ENCODE results near the gene NLGN4Y. TPM values are rescaled to one million over a fixed set of nuclear protein-coding genes. Genes with fewer than 3 reads are reported as not detected.

The NLGN4Y gene
- total and polyA plus RNA-seq, 2 experiments from 2014 or later = not detected

- H3K4me2 ChIP-seq = no peak overlapping the region
- H3K9me2 ChIP-seq (replicated peaks; ENCODE audit: insufficient read depth) = no peaks in the 10 kb centered on the region
- H3K27me3 ChIP-seq = no peaks in the 10 kb centered on the region
- H3K79me2 ChIP-seq = no peaks in the 10 kb centered on the region
- H3K36me3 ChIP-seq (replicated peaks; ENCODE audit: insufficient read depth, low read depth) = no peaks in the 10 kb centered on the region
- TF ChIP-seq CTCF (IDR thresholded peaks at IDR 0.05; ENCODE audit: poor library complexity) (no peak), EZH2 (IDR thresholded peaks at IDR 0.05; ENCODE audit: borderline replicate concordance) (no peak), EZH2phosphoT487 (IDR thresholded peaks at IDR 0.05; ENCODE audit: low read depth, severe bottlenecking, unreplicated experiment) (no peak)
- H4K20me1 ChIP-seq (ENCODE audit: insufficient read depth, poor library complexity, severe bottlenecking) = no peaks in the 10 kb centered on the region
- DNase-seq (ENCODE audit: low spot score) = no peak
- H3K4me1 ChIP-seq (ENCODE audit: insufficient read depth) = no peaks in the 10 kb centered on the region
- H2AFZ ChIP-seq = no peak overlapping the region
- no peak overlapping the region for H3K4me3 ChIP-seq
- H3K9me3 ChIP-seq (ENCODE audit: low read depth) = no peaks in the 10 kb centered on the region
- H3K27ac ChIP-seq = no peak overlapping the region
- no CpG with 5 or more reads among the region's 11 CpGs for WGBS (ENCODE audit: low lambda C conversion rate, missing lambda C conversion rate)
These were observed 77.0 kb downstream of the NLGN4Y start for GRCh38 chrY:14601372-14601771.

- Histone ChIP-seq H3K4me1 (ENCODE audit: insufficient read depth) (no peaks in the 10 kb centered on the region), H3K27me3 (no peaks in the 10 kb centered on the region), H3K79me2 (no peaks in the 10 kb centered on the region), H3K27ac (no peak overlapping the region), H3K4me3 (no peak overlapping the region), H2AFZ (no peak overlapping the region), H4K20me1 (ENCODE audit: insufficient read depth, poor library complexity, severe bottlenecking) (no peaks in the 10 kb centered on the region), H3K36me3 (replicated peaks; ENCODE audit: insufficient read depth, low read depth) (no peaks in the 10 kb centered on the region), H3K9me2 (replicated peaks; ENCODE audit: insufficient read depth) (no peaks in the 10 kb centered on the region), H3K4me2 (no peak overlapping the region), H3K9me3 (ENCODE audit: low read depth) (no peaks in the 10 kb centered on the region)
- no CpG with 5 or more reads among the region's 1 CpG for WGBS (ENCODE audit: low lambda C conversion rate, missing lambda C conversion rate)
- TF ChIP-seq CTCF (IDR thresholded peaks at IDR 0.05; ENCODE audit: poor library complexity) (no peak), EZH2phosphoT487 (IDR thresholded peaks at IDR 0.05; ENCODE audit: low read depth, severe bottlenecking, unreplicated experiment) (no peak), EZH2 (IDR thresholded peaks at IDR 0.05; ENCODE audit: borderline replicate concordance) (no peak)
- DNase-seq (ENCODE audit: low spot score) = no peak
These were observed 93.3 kb downstream of the NLGN4Y start for GRCh38 chrY:14617625-14618024.

- no peak overlapping the region for H3K4me3 ChIP-seq
- H3K79me2 ChIP-seq = no peaks in the 10 kb centered on the region
- TF ChIP-seq EZH2phosphoT487 (IDR thresholded peaks at IDR 0.05; ENCODE audit: low read depth, severe bottlenecking, unreplicated experiment) = no peak
- no peak for TF ChIP-seq EZH2 (IDR thresholded peaks at IDR 0.05; ENCODE audit: borderline replicate concordance)
- no peak for TF ChIP-seq CTCF (IDR thresholded peaks at IDR 0.05; ENCODE audit: poor library complexity)
- no peaks in the 10 kb centered on the region for H3K9me2 ChIP-seq (replicated peaks; ENCODE audit: insufficient read depth)
- no peaks in the 10 kb centered on the region for H4K20me1 ChIP-seq (ENCODE audit: insufficient read depth, poor library complexity, severe bottlenecking)
- WGBS (ENCODE audit: low lambda C conversion rate, missing lambda C conversion rate) = no CpG with 5 or more reads among the region's 2 CpGs
- no peaks in the 10 kb centered on the region for H3K27me3 ChIP-seq
- H3K36me3 ChIP-seq (replicated peaks; ENCODE audit: insufficient read depth, low read depth) = no peaks in the 10 kb centered on the region
- no peak overlapping the region for H3K27ac ChIP-seq
- no peaks in the 10 kb centered on the region for H3K9me3 ChIP-seq (ENCODE audit: low read depth)
- no peak overlapping the region for H3K4me2 ChIP-seq
- H3K4me1 ChIP-seq (ENCODE audit: insufficient read depth) = no peaks in the 10 kb centered on the region
- DNase-seq (ENCODE audit: low spot score) = no peak
- H2AFZ ChIP-seq = no peak overlapping the region
These were observed 94.2 kb downstream of the NLGN4Y start for GRCh38 chrY:14618513-14618912.

GRCh38 chrY:14628208-14628607 is 103.9 kb downstream of the NLGN4Y start:
- Histone ChIP-seq H3K27me3 (no peaks in the 10 kb centered on the region), H3K4me3 (no peak overlapping the region), H3K27ac (no peak overlapping the region), H4K20me1 (ENCODE audit: insufficient read depth, poor library complexity, severe bottlenecking) (no peaks in the 10 kb centered on the region), H3K79me2 (no peaks in the 10 kb centered on the region), H3K4me1 (ENCODE audit: insufficient read depth) (no peaks in the 10 kb centered on the region), H2AFZ (no peak overlapping the region), H3K9me2 (replicated peaks; ENCODE audit: insufficient read depth) (no peaks in the 10 kb centered on the region), H3K4me2 (no peak overlapping the region), H3K36me3 (replicated peaks; ENCODE audit: insufficient read depth, low read depth) (no peaks in the 10 kb centered on the region), H3K9me3 (ENCODE audit: low read depth) (no peaks in the 10 kb centered on the region)
- no peak for DNase-seq (ENCODE audit: low spot score)
- TF ChIP-seq CTCF (IDR thresholded peaks at IDR 0.05; ENCODE audit: poor library complexity) = no peak
- TF ChIP-seq EZH2phosphoT487 (IDR thresholded peaks at IDR 0.05; ENCODE audit: low read depth, severe bottlenecking, unreplicated experiment) = no peak
- no peak for TF ChIP-seq EZH2 (IDR thresholded peaks at IDR 0.05; ENCODE audit: borderline replicate concordance)
- no CpG with 5 or more reads among the region's 6 CpGs for whole genome bisulfite sequencing (ENCODE audit: low lambda C conversion rate, missing lambda C conversion rate)

Data from hepatocyte (in vitro differentiated cells).